ENCODE results near the gene MMEL1.

GRCh38 chr1:2623571-2624337, 9.1 kb downstream of the MMEL1 start:
- TF ChIP-seq CTCF (IDR thresholded peaks at IDR 0.05) = no peak
- TF ChIP-seq RFX5 (IDR thresholded peaks at IDR 0.05; ENCODE audit: low read length) = no peak
- no peak for TF ChIP-seq REST (IDR thresholded peaks at IDR 0.05; ENCODE audit: low read depth, low read length)
- no peak for TF ChIP-seq EZH2phosphoT487 (IDR thresholded peaks at IDR 0.05; ENCODE audit: borderline replicate concordance, low read depth)
- no peak for TF ChIP-seq POLR2AphosphoS5 (IDR thresholded peaks at IDR 0.05; ENCODE audit: low read depth, low read length)
- no peak for TF ChIP-seq ELF1 (IDR thresholded peaks at IDR 0.05)
- TF ChIP-seq GATA2 (CRISPR knock-in tag; IDR thresholded peaks at IDR 0.05) = no peak
